Uterus (tissue), 2 donors: Measurements from ENCODE around the gene SMIM38.

Experiments used
- CTCF ChIP-seq, 4 experiments: fragments of 200-600 bp in 2 of 4; fragments of 450-650 bp in 2 of 4; sonication (generic) in 2 of 4; IDR thresholded peaks; one replicate each; pipeline ENCODE4 v1.5.1; 2016 to 2019; ENCODE audit warnings: antibody characterized with exemption in 4 of 4, mild to moderate bottlenecking in 2 of 4, moderate library complexity in 1 of 4
- POLR2A ChIP-seq, 2 donors: fragments of 450-650 bp; IDR thresholded peaks; one replicate each; pipeline ENCODE4 v1.6.1; 2016; ENCODE audit warnings: antibody characterized with exemption in 2 of 2, mild to moderate bottlenecking in 1 of 2, moderate library complexity in 1 of 2

GRCh38 chr11:69167130-69167915, 11.6 kb downstream of the SMIM38 start:
- no peak for TF ChIP-seq CTCF (IDR thresholded peaks at IDR 0.05)
- TF ChIP-seq POLR2A (IDR thresholded peaks at IDR 0.05), result no peak
